Smooth muscle cell (in vitro differentiated cells): ENCODE data around the gene NHLRC2. TPM values are rescaled to one million over a fixed set of nuclear protein-coding genes. Genes with fewer than 3 reads are reported as not detected.
"Not testable (repeated sequence)": the region's sequence is repeated elsewhere in the genome, so short reads cannot be mapped to it uniquely, and the experiment has no call there.

ENCODE experiments used
- DNase-seq: peaks from one replicate; lab custom pipeline; 2025; ENCODE audit not compliant: unreplicated experiment; lab: John Stamatoyannopoulos, UW
- H2AFZ ChIP-seq: fragments of 200-600 bp; sonication (generic); 2 replicates; pipeline ENCODE4 v1.6.0; 2016; ENCODE audit warnings: antibody characterized with exemption, low read depth, mild to moderate bottlenecking
- H3F3A ChIP-seq: fragments of 200-600 bp; sonication (generic); 2 replicates; pipeline ENCODE4 v1.6.0; 2017; ENCODE audit warnings: antibody characterized with exemption, low read depth
- H3K27ac ChIP-seq: fragments of 200-600 bp; sonication (generic); 2 replicates; pipeline ENCODE4 v1.5.1; 2016; ENCODE audit warnings: low read depth, mild to moderate bottlenecking
- H3K27me3 ChIP-seq: fragments of 200-600 bp; sonication (generic); 2 replicates; pipeline ENCODE4 v1.6.1; 2016; ENCODE audit warnings: low read depth, mild to moderate bottlenecking
- H3K36me3 ChIP-seq: fragments of 200-600 bp; sonication (generic); 2 replicates; pipeline ENCODE4 v1.5.1; 2016; ENCODE audit warnings: low read depth
- H3K4me1 ChIP-seq: fragments of 200-600 bp; sonication (generic); 2 replicates; pipeline ENCODE4 v1.5.1; 2016; ENCODE audit warnings: low read depth
- H3K4me2 ChIP-seq: fragments of 200-600 bp; sonication (generic); 2 replicates; pipeline ENCODE4 v1.6.0; 2016; ENCODE audit warnings: mild to moderate bottlenecking
- H3K4me3 ChIP-seq: fragments of 200-600 bp; sonication (generic); 2 replicates; pipeline ENCODE4 v1.5.1; 2016; ENCODE audit warnings: mild to moderate bottlenecking
- H3K79me2 ChIP-seq: fragments of 200-600 bp; sonication (generic); 2 replicates; pipeline ENCODE4 v1.6.0; 2016; ENCODE audit warnings: low read depth, mild to moderate bottlenecking
- H3K9ac ChIP-seq: fragments of 200-600 bp; sonication (generic); 2 replicates; pipeline ENCODE4 v1.6.0; 2016; ENCODE audit warnings: low read depth
- H3K9me3 ChIP-seq: fragments of 200-600 bp; sonication (generic); replicated peaks from 2 replicates; pipeline ENCODE4 v1.5.1; 2016; ENCODE audit warnings: low read depth
- H4K20me1 ChIP-seq: fragments of 200-600 bp; sonication (generic); 2 replicates; pipeline ENCODE4 v1.6.0; 2016; ENCODE audit warnings: low read depth
- WGBS: methylation state at CpG from one replicate; pipeline ENCODE4 v1.1.7; 2016; ENCODE audit warnings: low lambda C conversion rate; 5-methylcytosine and 5-hydroxymethylcytosine counted together
- polyA plus RNA-seq: library from polyadenylated mRNA; unstranded; fragments of >200 nt; fragmentation: Nextera tagmentation; extraction: Ambion mirVana; gene quantifications from 2 replicates; pipeline ENCODE4 v1.2.1, GENCODE V29; 2016
- total RNA-seq: library from RNA; depleted of rRNA; stranded (reverse); fragments of >200 nt; gene quantifications from 2 replicates; pipeline ENCODE4 v1.2.3, GENCODE V29; 2014
- TF ChIP-seq, protein P1 (sequence below): fragments of 200-600 bp; sonication (generic); IDR thresholded peaks from 2 replicates; pipeline ENCODE4 v1.5.1; 2017; ENCODE audit warnings: borderline replicate concordance, mild to moderate bottlenecking, antibody characterized with exemption; ENCODE audit not compliant: insufficient read depth, poor library complexity, severe bottlenecking

Gene NHLRC2
- total and polyA plus RNA-seq, 2 experiments from 2014 or later: 5.1 to 14.4 TPM

DNA sequence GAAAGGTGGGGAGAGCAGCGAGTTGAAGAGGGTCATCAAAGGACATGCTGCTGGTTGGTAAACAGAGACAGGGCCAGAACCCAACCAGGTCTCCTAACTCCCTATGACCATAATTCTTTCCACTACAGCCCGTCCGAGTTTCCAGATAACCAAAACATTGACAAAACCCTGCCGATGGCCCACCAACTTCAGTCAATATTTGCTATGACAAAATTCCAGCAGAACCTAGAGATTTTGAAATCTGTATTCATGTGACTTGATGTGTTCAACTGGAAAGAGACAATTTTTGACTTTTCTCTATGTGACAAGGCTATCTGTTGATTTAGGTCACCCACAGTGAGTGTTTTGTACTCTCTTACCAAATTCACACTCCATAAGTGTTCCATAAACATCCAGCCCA, 86.7 kb downstream of the NHLRC2 start:
- Histone ChIP-seq H2AFZ (no peak overlapping the region), H3K27ac (no peak overlapping the region), H3K9ac (no peak overlapping the region), H3K79me2 (no peaks in the 10 kb centered on the region), H3K27me3 (no peaks in the 10 kb centered on the region), H3K4me2 (no peak overlapping the region), H3K36me3 (no peaks in the 10 kb centered on the region), H3K9me3 (no peaks in the 10 kb centered on the region), H4K20me1 (no peaks in the 10 kb centered on the region), H3F3A (no peaks in the 10 kb centered on the region), H3K4me3 (no peak overlapping the region), H3K4me1 (no peaks in the 10 kb centered on the region)
- TF ChIP-seq, protein P1, sequence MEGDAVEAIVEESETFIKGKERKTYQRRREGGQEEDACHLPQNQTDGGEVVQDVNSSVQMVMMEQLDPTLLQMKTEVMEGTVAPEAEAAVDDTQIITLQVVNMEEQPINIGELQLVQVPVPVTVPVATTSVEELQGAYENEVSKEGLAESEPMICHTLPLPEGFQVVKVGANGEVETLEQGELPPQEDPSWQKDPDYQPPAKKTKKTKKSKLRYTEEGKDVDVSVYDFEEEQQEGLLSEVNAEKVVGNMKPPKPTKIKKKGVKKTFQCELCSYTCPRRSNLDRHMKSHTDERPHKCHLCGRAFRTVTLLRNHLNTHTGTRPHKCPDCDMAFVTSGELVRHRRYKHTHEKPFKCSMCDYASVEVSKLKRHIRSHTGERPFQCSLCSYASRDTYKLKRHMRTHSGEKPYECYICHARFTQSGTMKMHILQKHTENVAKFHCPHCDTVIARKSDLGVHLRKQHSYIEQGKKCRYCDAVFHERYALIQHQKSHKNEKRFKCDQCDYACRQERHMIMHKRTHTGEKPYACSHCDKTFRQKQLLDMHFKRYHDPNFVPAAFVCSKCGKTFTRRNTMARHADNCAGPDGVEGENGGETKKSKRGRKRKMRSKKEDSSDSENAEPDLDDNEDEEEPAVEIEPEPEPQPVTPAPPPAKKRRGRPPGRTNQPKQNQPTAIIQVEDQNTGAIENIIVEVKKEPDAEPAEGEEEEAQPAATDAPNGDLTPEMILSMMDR: no peak
- DNase-seq: no peak
- WGBS: 95% methylated on average over 4 of the region's 4 CpGs

DNA sequence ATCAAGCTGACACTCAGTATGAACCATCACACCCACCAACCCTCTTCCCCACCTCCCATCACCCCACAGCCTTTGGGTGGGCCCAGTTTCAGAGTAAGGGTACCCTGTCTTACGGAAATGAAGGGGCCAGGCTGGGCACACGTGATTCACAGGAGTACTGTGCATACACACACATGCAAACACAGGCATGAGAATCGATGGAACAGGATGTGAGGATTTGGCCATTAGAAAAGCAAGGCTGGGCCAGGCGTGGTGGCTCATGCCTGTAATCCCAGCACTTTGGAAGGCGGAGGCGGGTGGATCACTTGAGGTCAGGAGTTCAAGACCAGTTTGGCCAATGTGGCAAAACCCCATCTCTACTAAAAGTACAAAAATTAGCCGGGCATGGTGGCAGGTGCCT, 88.7 kb downstream of the NHLRC2 start:
- H3F3A ChIP-seq, DNase-seq, H2AFZ ChIP-seq, H3K27me3 ChIP-seq, H3K4me2 ChIP-seq, H3K9ac ChIP-seq, H3K4me3 ChIP-seq, H3K4me1 ChIP-seq, H3K79me2 ChIP-seq, H4K20me1 ChIP-seq, H3K36me3 ChIP-seq, H3K9me3 ChIP-seq, H3K27ac ChIP-seq: not testable (repeated sequence)
- 95% methylated on average over 7 of the region's 7 CpGs for WGBS

DNA sequence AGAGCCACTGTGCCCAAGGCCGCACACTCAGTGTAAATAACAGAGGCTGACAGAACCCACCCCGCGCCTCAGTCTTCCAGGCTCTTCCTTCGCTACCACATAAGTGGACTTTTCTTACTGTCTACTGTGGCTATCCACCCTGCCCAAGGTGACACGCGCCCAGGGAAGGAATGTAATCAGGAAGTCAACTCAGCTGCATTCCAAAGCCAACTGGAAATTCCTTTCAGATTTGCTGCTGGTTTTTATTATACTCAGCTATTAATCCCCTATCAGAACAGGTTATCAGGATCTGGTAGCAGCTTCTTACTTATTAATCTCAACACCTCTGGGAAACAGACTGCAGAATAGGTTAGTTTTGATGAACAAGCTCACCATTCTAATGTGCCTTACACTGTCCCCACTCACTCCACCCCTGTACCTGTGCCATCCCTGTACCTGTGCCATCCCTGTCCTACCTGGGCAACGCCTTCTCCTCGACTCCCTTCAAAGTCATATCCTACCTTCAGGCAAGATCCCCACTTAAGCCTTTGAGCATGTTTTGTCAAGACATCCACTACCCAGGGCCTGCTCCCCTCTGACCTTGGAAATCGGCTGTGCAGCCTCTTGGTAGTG, 90.7 kb downstream of the NHLRC2 start:
- no peak overlapping the region for H2AFZ ChIP-seq
- H3K27me3 ChIP-seq: no peaks in the 10 kb centered on the region
- H3K4me2 ChIP-seq: no peak overlapping the region
- TF ChIP-seq, protein P1: no peak
- no peak overlapping the region for H3K27ac ChIP-seq
- DNase-seq: no peak
- no peaks in the 10 kb centered on the region for H4K20me1 ChIP-seq
- 91% methylated on average over 9 of the region's 9 CpGs for WGBS
- no peaks in the 10 kb centered on the region for H3K4me1 ChIP-seq
- H3F3A ChIP-seq: no peaks in the 10 kb centered on the region
- no peaks in the 10 kb centered on the region for H3K9me3 ChIP-seq
- H3K36me3 ChIP-seq: no peaks in the 10 kb centered on the region
- H3K9ac ChIP-seq: no peak overlapping the region
- no peak overlapping the region for H3K4me3 ChIP-seq
- H3K79me2 ChIP-seq: no peaks in the 10 kb centered on the region

DNA sequence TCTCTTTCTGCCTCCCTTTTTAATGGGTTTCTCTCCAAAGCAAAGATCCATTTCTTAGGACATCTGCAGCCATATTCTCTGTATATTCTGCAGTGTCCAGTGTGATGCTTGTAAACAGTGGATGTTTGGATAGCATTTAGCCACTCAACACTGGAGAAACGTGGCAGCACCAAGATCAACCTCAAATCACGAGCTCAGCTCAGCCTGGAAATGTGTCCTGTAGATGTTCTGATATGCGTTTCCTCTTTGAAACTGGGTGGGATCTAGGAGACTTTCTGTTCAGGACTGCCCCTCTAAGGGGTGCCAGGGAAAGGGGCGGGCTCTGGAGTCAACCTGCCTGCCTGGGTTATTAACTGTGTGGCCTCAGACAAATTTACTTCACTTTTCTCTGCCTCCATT, 91.2 kb downstream of the NHLRC2 start:
- H3K9me3 ChIP-seq: no peaks in the 10 kb centered on the region
- DNase-seq: no peak

More for the DNA sequence above, 91.2 kb downstream of the NHLRC2 start:
- Histone ChIP-seq H3K4me2 (no peak overlapping the region), H3K79me2 (no peaks in the 10 kb centered on the region), H3K9ac (no peak overlapping the region), H3K27me3 (no peaks in the 10 kb centered on the region), H3K4me1 (no peaks in the 10 kb centered on the region), H3K27ac (no peak overlapping the region), H3K4me3 (no peak overlapping the region), H3F3A (no peaks in the 10 kb centered on the region), H2AFZ (no peak overlapping the region), H4K20me1 (no peaks in the 10 kb centered on the region), H3K36me3 (no peaks in the 10 kb centered on the region)
- TF ChIP-seq, protein P1: no peak
- WGBS: 88% methylated on average over 4 of the region's 4 CpGs
